ENCODE results near the gene ERN2.
"Not testable (repeated sequence)": the region's sequence is repeated elsewhere in the genome, so short reads cannot be mapped to it uniquely, and the experiment has no call there.

Gene ERN2
- total RNA-seq = 0 reads per million in 2 experiments

DNA sequence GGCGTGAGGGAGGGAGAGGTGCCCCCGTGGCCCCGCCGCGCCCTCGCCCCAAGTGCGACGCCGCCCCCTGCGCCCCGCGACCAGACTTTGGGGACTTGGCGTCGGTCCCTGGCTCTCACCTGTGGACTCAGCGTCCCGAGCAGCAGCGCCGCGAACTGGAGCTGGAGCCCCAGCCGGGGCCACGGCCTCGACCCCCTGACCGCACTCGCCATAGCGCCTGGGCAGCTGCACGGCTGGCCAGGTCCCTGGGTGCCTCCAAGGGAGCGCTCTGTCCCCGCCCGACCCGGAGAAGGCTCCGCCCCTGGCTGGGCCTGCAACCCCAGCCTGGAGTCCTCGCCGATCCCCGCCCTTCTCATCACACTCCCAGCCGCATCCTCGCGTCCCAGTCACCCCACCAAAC, at the start of gene ERN2:
Gene ERN2, minus strand, starts transcription at position 247 of the 400 bp plus-strand sequence. Its CDS starts 35 bp downstream, at position 212.
- no peak for DNase-seq (ENCODE audit: low read depth)

DNA sequence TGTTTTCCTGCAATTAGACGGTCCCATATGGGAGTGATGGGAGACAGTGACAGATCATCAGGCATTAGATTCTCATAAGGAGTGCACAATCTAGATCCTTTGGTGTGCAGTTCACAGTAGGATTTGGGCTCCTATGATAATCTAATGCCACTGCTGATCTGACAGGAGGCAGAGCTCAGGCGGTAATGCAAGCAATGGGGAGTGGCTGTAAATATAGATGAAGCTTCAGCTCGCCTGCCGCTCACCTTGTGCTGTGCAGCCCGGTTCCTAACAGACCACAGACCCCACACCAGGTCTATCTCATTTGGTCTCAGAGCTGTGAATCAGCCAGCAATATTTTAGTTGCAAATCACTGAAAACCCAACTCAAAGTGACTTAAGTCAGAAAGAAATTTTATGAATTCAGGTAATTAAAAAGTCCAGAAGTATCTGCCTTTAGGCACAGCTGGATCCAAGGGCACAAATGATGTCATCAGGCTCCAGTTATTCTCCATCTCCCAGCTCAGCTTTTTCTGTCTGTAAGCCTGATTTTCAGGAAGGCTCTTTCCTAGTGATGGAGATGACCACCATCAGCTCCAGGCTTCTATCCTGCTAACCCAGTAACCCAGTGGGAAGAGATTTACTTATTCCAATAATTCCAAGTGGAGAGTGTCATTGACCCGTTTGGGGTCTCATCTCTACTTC, 45.1 kb upstream of the ERN2 start:
- no peak for DNase-seq (ENCODE audit: low read depth)

DNA sequence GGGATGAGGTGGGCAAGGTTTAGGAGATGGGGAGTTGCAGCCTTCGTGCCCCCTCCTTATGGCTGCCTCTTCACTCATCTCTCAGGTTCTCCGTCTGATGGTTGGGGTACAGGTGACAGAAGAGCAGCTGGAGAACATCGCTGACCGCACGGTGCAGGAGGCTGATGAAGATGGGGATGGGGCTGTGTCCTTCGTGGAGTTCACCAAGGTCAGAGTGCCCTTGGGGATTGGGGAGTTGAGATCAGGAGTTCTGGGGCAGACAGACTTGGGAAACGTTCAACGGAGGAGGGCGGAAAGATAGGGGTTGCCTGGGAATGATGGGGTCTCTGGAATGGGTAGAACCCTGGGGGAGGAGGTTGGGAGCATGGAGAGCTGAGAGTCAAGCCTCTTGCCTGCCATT, 44.1 kb upstream of the ERN2 start:
- DNase-seq (ENCODE audit: low read depth) = no peak

DNA sequence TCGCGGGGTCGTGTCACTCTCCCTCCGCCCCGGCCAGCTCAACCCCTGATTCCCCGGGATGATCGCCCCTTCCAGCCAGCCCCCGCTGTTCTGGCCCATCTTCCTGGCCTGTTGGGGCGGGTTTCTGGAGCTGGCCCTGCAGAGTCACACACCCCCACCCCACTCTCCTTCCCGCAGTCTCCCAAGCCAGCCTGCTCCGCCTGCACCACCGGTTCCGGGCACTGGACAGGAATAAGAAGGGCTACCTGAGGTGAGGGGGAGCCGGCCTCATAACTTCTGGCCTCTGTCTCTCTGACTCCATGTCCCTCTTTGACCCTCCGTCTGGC, 42.4 kb upstream of the ERN2 start:
- DNase-seq (ENCODE audit: low read depth) = no peak

DNA sequence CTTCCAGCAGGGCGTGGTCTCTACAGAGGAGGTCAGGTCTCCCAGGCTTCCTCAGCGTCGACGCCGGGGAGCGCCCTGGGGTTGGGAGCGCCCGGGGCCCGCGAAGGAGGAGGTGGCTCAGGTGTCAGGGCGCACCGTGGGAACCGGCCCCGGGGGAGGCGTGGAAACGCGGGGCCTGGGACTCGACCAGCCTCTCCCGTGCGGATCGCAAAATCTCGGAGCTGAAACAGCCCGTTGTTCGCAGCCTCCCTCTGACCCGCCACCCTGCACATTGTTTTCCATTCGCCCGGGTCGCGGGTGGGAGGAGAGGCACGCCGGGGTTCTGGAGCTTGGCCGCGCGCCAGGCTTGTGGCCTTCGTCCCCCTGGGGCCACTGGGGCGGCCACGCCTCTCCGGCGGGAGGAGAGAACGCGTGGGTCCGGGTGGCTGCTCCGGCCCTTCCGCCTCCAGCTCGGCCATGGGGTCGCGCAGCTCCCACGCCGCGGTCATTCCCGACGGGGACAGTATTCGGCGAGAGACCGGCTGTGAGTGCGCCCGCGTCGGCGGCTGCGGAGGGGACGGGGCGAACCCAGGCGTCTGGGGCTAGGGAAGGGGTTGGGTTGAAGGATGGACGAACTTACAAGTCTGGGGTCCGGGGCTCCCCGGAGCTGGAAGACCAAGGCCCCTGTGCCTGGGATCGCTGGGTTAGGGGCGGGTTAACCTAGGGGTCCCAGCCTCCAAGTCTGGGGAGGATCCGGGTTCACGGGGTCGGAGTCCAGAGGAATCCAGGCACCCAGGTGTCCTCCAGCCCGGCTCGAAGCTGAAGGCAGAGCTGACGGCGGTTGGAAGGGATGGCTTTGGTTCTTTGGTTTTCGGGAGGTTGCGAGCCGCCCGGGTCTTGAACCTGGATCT, 41.8 kb upstream of the ERN2 start, which contains the start of gene CHP2:
Gene CHP2, plus strand, starts transcription at position 433 of the 890 bp plus-strand sequence. Its CDS starts 24 bp downstream, at position 457.
- DNase-seq (ENCODE audit: low read depth) = no peak

DNA sequence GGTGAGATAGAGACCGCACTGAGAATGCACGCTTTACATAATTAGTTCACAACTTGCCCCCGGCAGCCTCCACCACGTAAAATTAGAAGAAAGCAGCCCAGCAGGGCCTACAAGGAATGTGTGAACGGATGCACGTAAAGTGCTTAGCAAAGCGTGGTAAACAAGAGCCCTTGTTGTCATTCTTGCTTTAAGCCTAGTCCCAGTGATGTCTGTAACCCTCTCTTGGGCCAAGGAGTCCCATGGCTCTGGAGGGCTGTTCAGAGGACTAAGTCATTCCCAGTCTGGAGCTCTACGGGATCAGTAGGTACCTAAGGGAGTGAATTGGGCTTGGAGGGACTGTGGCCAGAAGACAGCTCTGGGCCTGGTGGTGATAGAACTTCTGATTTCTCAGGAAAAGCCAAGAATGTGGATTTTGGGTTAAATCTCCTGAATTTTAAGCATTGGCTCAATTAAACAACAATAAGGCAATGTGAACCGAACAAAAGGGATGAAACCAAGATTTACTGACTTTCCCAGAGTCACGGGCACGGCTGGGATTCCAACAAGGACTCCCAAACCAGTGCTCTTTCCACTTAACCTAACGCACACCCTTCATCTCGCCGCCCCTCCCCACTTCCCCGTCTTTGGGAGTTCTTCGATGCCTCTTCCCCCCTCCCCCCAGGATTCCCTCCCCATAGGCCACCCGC, 41.0 kb upstream of the ERN2 start:
- DNase-seq (ENCODE audit: low read depth) = no peak

DNA sequence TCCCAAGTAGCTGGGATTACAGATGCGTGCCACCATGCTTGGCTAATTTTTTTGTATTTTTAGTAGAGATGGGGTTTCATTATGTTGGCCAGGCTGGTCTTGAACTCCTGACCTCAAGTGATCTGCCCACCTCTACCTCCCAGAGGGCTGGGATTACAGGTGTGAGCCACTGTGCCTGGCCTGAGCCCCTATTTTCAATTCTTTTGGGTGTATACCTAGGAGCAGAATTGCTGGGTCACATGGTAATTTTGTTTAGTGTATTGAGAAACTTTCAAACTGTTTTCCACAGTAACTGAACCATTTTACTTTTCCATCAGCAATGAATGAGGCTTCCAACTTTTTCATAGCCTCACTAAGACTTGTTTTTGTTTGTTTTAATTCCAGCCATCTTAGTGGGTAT, 38.0 kb upstream of the ERN2 start:
- DNase-seq (ENCODE audit: low read depth) = not testable (repeated sequence)

DNA sequence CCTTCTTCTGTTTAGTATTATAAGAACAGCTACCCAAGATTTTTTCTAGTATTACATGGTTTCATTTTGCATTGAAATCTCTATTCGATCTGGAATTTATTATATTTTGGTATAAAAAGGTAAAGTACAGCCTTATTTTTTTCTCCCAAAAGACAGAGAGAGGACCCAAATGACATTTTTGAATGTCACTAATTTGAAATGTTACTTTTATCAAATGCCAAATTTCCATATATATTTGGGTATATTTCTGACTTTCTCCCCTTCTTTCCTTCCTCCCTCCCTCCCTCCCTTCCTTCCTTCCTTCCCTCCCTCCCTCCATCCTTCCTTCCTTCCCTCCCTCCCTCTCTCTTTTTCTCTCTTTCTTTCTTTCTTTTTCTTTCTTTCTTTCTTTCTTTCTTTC, 35.6 kb upstream of the ERN2 start:
- no peak for DNase-seq (ENCODE audit: low read depth)

DNA sequence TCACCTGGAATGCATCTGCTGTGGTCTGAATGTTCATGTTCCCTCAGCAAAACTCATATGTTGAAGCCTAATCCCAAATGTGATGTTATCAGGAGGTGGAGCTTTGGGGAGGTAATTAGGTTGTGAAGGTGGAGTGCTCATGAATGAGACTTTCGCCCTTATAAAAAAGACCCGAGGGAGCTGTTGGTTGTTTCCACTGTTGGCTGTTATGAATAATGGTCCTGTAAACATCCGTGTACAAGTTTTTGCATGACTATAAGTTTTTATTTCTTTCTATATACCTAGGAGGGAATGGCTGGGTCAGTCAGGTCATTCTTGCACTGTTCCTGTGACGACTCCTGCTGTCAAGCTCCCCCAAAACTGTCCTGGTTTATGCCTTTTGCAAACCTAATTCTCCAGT, 32.2 kb upstream of the ERN2 start:
- no peak for DNase-seq (ENCODE audit: low read depth)

DNA sequence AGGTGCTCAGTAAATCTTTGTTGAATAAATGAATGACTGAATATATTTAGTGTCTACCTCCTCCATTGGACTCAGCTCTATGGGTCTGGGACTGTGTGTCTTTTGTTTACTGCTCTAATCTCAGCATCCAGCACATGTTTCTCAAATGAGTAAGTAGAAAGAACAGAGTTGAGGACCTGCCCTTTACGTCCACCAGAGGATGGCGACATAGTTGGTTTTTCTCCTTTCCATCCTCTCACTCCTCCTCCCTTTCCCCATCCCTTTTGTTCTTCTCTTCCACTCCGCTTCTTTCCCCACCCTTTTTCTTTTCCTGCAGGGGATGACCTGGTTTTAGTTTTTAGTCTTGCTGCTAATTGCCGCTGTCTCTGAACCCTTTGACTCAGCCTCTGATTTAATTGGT, 29.7 kb upstream of the ERN2 start:
- DNase-seq (ENCODE audit: low read depth) = no peak

DNA sequence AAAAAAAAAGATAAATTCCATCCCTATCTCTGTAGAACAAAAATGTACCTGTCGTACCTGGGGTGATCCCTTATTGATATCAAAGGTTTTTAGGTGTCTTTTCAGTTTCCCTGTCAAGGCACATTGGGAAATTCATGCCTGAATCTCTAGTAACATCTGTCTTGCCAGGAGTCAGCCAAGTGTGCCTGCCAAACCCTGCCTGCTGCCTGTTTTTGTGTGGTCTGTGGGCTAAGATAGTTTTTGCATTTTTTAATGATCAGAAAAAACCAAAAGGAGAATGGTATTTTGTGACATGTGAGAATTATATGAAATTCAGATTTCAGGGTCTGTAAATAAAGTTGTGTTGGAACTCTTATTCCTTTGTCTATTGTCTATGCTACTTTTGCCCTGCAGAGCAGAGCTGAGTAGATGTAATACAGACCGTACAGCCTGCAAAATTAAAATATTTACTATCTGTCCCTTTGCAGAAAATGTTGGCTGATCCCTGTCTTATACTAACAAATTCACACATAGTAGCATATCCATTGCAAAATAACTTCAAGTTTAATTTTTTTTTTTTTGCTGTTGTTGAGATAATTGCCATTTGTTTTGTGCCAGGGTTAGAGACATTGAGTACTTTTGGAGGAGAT, 28.8 kb upstream of the ERN2 start:
- DNase-seq (ENCODE audit: low read depth) = no peak

DNA sequence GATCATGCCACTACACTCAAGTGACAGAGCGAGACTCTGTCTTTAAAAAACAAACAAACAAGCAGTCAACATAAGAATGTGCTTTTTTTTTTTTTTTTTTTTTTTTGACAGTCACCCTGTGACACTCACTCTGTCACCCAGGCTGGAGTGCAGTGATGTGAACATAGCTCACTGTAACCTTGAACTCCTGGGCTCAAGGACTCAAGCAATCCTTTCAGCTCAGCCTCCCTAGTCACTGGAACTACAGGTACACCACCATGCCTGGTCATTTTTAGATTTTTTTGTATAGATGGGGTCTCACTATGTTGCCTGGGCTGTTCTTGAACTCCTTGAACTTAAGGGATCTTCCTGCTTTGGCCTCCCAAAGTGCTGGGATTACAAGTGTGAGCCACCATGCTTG, 26.5 kb upstream of the ERN2 start:
- no peak for DNase-seq (ENCODE audit: low read depth)

DNA sequence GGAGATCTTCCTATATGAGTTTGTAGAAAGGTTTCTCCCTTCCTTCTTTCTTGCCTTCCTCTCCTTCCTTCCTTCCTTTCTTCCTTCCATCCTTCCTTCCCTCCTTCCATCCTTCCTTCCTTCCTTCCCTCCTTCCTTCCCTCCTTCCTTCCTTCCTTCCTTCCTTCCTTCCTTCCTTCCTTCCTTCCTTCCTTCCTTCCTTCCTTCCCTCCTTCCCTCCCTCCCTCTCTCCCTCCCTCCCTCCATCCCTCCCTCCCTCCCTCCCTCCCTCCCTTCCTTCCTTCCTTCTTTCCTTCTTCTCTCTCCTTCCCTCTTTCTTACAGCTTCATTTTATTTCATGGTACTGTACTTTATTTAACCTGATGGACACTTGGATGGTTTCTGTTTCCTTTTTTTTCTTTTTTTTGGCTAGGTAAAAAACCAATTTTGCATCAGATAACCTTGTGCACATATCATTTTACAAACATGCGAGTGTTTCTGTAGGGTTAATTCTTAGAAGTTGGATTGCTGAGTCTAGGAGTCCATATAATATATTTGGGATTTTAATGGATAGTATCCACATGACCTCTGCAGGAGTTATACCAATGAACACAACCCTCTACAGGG, 24.5 kb upstream of the ERN2 start:
- DNase-seq (ENCODE audit: low read depth) = not testable (repeated sequence)

DNA sequence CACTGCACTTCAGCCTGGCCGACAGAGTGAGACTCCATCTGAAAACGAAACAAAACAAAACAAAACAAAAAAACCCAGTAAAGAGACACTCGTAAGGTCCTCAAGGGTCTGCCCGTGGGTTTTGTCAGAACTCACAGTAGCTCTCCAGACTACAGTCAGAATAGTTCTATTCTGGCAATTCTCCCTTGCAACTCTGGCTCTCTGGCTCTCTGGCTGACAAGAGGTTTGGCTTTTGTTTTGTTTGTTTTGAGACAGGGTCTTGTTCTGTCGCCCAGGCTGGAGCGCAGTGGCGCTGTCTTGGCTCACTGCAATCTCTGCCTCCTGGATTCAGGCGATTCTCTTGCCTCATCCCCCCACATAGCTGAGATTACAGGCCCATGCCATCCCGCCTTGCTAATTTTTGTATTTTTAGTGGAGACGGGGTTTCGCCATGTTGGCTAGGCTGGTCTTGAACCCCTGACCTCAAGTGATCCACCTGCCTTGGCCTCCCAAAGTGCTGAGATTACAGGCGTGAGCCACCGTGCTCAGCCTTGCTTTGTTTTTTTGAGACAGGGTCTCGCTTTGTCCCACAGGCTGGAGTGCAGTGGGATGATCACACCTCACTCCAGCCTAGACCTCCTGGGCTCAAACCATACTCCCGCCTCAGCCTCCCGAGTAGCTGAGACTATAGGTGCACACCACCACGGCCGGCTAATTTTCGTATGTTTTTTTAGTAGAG, 21.3 kb upstream of the ERN2 start:
- DNase-seq (ENCODE audit: low read depth) = no peak

DNA sequence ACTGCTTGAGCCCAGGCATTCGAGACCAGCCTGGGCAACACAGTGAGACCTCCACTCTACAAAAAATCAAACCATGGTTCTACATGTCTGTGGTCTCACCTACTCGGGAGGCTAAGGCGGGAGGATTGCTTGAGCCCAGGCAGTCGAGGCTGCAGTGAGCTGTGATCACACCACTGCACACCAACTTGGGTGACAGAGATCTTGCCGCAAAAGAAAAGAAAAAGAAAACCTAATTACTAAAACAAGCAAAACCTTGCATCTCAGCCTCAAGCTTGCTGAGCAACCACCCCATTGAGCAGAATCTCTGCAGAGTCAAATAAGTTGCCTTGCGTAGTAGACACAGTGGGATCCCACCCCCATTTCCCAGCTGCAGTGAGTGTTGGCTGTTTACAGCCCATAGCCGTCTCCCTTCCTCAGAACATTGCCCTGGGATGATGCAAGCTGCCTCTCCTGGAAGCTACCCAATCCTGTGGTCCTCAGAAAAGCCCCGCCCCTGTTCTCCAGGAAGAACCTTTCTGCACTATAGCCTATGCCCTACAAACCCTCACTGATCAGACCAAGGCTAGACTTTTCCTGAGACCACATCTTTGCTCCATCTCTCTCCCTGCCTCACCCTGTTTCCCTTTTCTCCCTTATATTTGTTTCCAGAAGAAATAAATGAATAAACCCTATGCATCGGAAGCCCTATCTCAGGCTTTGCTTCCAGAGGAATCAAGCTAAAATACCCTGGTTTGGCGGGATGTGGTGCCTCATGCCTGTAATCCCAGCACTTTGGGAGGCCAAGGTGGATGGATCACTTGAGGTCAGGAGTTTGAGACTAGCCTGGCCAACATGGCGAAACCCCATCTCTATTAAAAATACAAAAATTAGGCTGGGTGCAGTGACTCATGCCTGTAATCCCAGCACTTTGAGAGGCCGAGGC, 16.7 kb upstream of the ERN2 start:
- no peak for DNase-seq (ENCODE audit: low read depth)

DNA sequence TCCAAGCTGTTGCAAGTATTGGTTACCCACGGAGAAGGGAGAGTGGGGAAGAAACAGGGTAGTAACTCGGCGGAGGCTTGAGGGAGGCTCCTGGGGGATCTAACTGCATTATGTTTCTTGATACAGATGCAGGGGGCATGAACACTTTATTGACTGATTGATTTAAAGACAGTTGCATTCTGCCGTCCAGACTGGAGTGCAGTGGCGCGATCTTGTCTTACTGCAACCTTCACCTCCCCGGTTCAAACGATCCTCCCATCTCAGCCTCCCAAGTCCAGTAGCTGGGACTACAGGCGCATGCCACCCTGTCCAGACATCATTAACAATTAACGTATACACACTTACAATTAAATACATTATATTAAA, 15.1 kb upstream of the ERN2 start:
- DNase-seq (ENCODE audit: low read depth) = no peak

DNA sequence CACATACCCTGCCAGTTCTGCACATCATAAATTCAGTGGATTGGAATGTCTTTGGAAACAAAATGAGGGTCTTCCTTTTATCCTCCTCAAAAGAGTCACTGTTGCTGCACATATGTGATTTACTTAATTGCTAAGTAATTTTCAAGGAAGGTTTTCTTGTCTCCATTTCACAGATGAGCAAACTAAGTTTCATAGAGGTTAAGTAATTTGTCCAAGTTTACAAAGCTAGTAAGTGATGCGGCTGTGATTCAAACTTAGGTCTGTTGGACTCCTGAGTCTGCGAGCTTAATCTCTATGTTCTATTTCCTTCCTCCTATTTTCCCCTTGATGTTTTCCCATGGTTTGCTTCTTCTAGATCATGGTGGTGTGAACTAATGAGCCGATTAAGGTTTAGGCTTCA, 13.7 kb upstream of the ERN2 start:
- no peak for DNase-seq (ENCODE audit: low read depth)

DNA sequence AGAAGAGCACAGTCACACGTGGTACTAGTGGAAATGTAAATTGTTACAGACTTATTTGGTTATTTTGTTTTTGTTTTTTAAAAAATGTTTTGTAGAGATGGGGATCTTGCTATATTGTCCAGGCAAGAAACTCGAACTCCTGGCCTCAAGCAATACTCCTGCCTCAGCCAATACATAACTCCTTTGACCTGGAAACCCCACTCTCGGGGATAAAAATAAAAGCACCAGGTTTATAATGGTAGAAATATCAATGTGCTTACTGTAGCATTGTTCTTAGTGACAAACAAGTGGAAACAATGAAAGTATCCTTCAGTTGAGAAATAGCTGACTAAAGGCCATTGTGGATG, 11.7 kb upstream of the ERN2 start:
- DNase-seq (ENCODE audit: low read depth) = no peak

DNA sequence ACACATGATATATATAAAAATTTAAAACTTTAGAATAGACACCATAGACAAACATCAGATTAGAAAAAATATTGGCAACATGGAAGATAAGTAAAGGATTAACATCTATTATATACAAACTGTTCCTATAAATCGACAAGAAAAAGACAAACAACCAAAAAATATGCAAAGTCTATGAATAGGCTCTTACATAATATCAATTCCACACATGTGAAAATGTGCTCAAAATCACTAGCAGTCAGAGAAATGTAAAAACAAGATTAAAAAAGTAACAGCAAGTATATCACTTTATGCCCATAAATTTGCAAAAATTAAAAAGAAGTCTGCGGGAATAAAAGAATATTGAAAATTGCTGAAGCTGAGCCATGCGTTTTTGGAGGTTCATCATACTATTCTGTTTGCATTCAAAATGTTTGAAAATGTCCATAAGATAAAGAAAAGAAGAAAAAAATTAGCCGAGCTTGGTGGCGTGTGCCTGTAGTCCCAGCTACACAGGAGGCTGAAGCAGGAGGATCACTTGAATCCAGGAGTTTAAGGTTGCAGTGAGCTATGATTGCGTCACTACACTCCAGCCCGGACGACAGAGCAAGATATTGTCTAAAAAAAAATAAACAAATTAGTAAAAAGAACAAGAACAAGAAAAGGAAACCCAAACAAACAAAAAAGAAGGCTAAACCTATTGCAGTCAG, 11.2 kb upstream of the ERN2 start:
- DNase-seq (ENCODE audit: low read depth) = no peak

Data from T follicular helper cell (primary cell).